ENCODE results near the gene RMND5A.

The RMND5A gene

GRCh38 chr2:86783615-86784339 is 63.7 kb downstream of the RMND5A start:
- H3K4me3 ChIP-seq (ENCODE audit: low read depth, low read length) = no peak overlapping the region
- no peaks in the 10 kb centered on the region for H3K36me3 ChIP-seq (replicated peaks)
- peaks cover 16% of the 10 kb centered on the region for H3K27me3 ChIP-seq (replicated peaks)
- in situ Hi-C loops (cut with HindIII; ENCODE audit: low pct_ligation_motif_present, low sequenced_read_pairs) = no loop called here
- H3K27ac ChIP-seq = no peak overlapping the region
- no peak for DNase-seq
- TF ChIP-seq, protein P1, sequence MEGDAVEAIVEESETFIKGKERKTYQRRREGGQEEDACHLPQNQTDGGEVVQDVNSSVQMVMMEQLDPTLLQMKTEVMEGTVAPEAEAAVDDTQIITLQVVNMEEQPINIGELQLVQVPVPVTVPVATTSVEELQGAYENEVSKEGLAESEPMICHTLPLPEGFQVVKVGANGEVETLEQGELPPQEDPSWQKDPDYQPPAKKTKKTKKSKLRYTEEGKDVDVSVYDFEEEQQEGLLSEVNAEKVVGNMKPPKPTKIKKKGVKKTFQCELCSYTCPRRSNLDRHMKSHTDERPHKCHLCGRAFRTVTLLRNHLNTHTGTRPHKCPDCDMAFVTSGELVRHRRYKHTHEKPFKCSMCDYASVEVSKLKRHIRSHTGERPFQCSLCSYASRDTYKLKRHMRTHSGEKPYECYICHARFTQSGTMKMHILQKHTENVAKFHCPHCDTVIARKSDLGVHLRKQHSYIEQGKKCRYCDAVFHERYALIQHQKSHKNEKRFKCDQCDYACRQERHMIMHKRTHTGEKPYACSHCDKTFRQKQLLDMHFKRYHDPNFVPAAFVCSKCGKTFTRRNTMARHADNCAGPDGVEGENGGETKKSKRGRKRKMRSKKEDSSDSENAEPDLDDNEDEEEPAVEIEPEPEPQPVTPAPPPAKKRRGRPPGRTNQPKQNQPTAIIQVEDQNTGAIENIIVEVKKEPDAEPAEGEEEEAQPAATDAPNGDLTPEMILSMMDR (IDR thresholded peaks at IDR 0.05; ENCODE audit: low read depth, low read length, missing control alignments) = no peak

DNA sequence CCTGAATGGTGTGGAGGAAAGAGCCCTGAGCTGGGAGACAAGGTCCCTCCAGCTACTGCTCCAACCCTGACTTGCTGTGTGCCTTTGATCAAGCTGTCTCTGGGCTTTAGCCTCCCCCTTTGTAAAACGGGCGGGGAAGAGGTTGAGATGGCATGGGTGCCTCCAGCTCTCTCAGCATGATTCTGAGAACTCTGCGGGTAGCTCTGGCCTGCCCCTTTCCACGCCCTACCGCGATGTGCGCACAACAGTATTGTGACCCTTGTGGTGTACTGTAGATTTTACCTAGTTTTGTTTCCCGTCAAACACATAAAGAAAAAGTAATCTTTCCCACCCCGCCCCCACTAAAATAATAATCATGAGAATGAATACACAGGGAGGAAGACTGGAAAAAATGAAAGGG is 65.4 kb downstream of the RMND5A start:
- no peak for DNase-seq
- H3K36me3 ChIP-seq (replicated peaks) = no peaks in the 10 kb centered on the region
- H3K4me3 ChIP-seq (ENCODE audit: low read depth, low read length) = no peak overlapping the region
- TF ChIP-seq, protein P1 (IDR thresholded peaks at IDR 0.05; ENCODE audit: low read depth, low read length, missing control alignments) = no peak
- in situ Hi-C loops (cut with HindIII; ENCODE audit: low pct_ligation_motif_present, low sequenced_read_pairs) = no loop called here
- H3K27me3 ChIP-seq (replicated peaks) = peaks cover 32% of the 10 kb centered on the region
- H3K27ac ChIP-seq = no peak overlapping the region

DNA sequence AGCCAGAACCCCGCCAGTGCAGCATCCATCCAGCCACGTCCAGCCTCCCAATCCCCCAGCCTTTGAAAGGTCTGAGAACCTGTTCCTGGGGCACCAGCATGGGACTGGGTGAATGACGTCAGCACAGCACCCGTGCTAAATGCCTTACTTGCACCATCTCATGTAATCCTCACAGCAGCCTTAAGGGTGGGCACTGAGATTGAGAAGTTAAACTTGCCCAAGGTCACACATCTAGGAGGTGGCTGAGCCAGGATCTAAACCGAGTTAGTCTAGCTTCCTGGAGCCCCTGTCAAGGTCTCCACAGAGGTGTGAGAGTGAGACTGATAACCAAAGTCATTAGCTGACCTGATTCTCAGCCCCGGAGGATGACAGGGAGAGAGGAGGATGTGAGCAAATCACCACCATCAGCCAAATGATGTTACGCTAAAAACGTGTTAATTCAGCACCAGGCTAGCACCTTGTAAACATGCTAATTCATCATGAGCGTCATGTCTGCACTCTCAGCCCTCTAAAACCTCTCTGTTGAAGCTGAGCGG is 66.0 kb downstream of the RMND5A start:
- Histone ChIP-seq H3K27ac (no peak overlapping the region), H3K27me3 (replicated peaks) (peaks cover 37% of the 10 kb centered on the region), H3K36me3 (replicated peaks) (no peaks in the 10 kb centered on the region), H3K4me3 (ENCODE audit: low read depth, low read length) (no peak overlapping the region)
- TF ChIP-seq, protein P1 (IDR thresholded peaks at IDR 0.05; ENCODE audit: low read depth, low read length, missing control alignments) = no peak
- DNase-seq = no peak
- in situ Hi-C loops (cut with HindIII; ENCODE audit: low pct_ligation_motif_present, low sequenced_read_pairs) = no loop called here

- DNase-seq = no peak
- no peak overlapping the region for H3K27ac ChIP-seq
- TF ChIP-seq, protein P1 (IDR thresholded peaks at IDR 0.05; ENCODE audit: low read depth, low read length, missing control alignments) = no peak
- H3K4me3 ChIP-seq (ENCODE audit: low read depth, low read length) = no peak overlapping the region
- H3K27me3 ChIP-seq (replicated peaks) = peaks cover 49% of the 10 kb centered on the region
- in situ Hi-C loops (cut with HindIII; ENCODE audit: low pct_ligation_motif_present, low sequenced_read_pairs) = no loop called here
- H3K36me3 ChIP-seq (replicated peaks) = no peaks in the 10 kb centered on the region
Measured at GRCh38 chr2:86787736-86788135, 67.6 kb downstream of the RMND5A start.

GRCh38 chr2:86788165-86788564 is 68.1 kb downstream of the RMND5A start:
- Histone ChIP-seq H3K27me3 (replicated peaks) (peaks cover 52% of the 10 kb centered on the region), H3K4me3 (ENCODE audit: low read depth, low read length) (no peak overlapping the region), H3K36me3 (replicated peaks) (no peaks in the 10 kb centered on the region), H3K27ac (no peak overlapping the region)
- TF ChIP-seq, protein P1 (IDR thresholded peaks at IDR 0.05; ENCODE audit: low read depth, low read length, missing control alignments) = no peak
- in situ Hi-C loops (cut with HindIII; ENCODE audit: low pct_ligation_motif_present, low sequenced_read_pairs) = no loop called here
- DNase-seq = no peak
